H1 (cell line): ENCODE measurements around the gene DNAL4. TPM values are rescaled to one million over a fixed set of nuclear protein-coding genes. Genes with fewer than 3 reads are reported as not detected.

Source experiments
- CTCF ChIA-PET: fragments of 300-600 bp; sonication (Branson Sonifier 250); formaldehyde crosslinking; loops from one replicate; lab custom pipeline; 2021; ENCODE audit not compliant: partially characterized antibody; lab: Charles Lee
- POLR2A ChIA-PET: fragments of 300-600 bp; sonication (Branson Sonifier 250); formaldehyde crosslinking; loops from one replicate; lab custom pipeline; 2021; ENCODE audit warnings: inconsistent platforms; ENCODE audit not compliant: partially characterized antibody; lab: Charles Lee
- DNase-seq, 2 experiments: peaks; one replicate each; pipeline versions ENCODE4 v3.0.0 to v3.0.0-alpha.2; 2010 to 2022; ENCODE audit warnings: low spot score in 2 of 2, low read depth in 1 of 2, mixed read lengths in 1 of 2
- FAIRE-seq: peaks from 2 replicates; lab custom pipeline; 2011; peaks lifted over from hg19 to GRCh38; lab: Jason Lieb, UNC
- H2AFZ ChIP-seq: 2 replicates; pipeline ENCODE4 v1.8.1; 2012; ENCODE audit warnings: low read length, inconsistent platforms
- H2AK5ac ChIP-seq: 2 replicates; pipeline ENCODE4 v1.6.1; 2013; ENCODE audit warnings: low read depth, low read length
- H2BK120ac ChIP-seq: replicated peaks from 2 replicates; pipeline ENCODE3; 2013; ENCODE audit warnings: low read depth, low read length, inconsistent platforms
- H2BK12ac ChIP-seq: 2 replicates; pipeline ENCODE4 v1.6.1; 2013; ENCODE audit warnings: low read depth, low read length
- H2BK15ac ChIP-seq: 2 replicates; pipeline ENCODE4 v1.6.1; 2013; ENCODE audit warnings: low read length
- H2BK20ac ChIP-seq: 2 replicates; pipeline ENCODE4 v1.6.1; 2013; ENCODE audit warnings: low read length
- H2BK5ac ChIP-seq: 2 replicates; pipeline ENCODE4 v1.6.1; 2013; ENCODE audit warnings: low read depth, low read length
- H3K14ac ChIP-seq: 2 replicates; pipeline ENCODE4 v1.6.1; 2013; ENCODE audit warnings: inconsistent platforms; ENCODE audit not compliant: insufficient read length
- H3K18ac ChIP-seq: 2 replicates; pipeline ENCODE4 v1.6.1; 2013; ENCODE audit warnings: low read length; ENCODE audit errors: extremely low read depth
- H3K23ac ChIP-seq: 2 replicates; pipeline ENCODE4 v1.6.1; 2013; ENCODE audit warnings: inconsistent platforms; ENCODE audit not compliant: insufficient read length
- H3K23me2 ChIP-seq: 2 replicates; pipeline ENCODE4 v1.6.1; 2013; ENCODE audit warnings: low read depth, low read length
- H3K27ac ChIP-seq: 2 replicates; pipeline ENCODE4 v1.6.1; 2011; ENCODE audit warnings: low read depth, low read length, inconsistent platforms
- H3K27me3 ChIP-seq, 4 experiments: replicated peaks in 1 of 4; 1 replicate in 1 of 4; 2 replicates in 3 of 4; pipeline versions ENCODE4 v1.6.1 to v1.8.1; 2011 to 2013; ENCODE audit warnings: low read length in 3 of 4, mild to moderate bottlenecking in 3 of 4, inconsistent platforms in 2 of 4, mixed read lengths in 2 of 4, moderate library complexity in 1 of 4; ENCODE audit not compliant: control insufficient read depth in 3 of 4, insufficient read depth in 3 of 4; ENCODE audit errors: extremely low read depth in 1 of 4
- H3K36me3 ChIP-seq, 4 experiments: 2 replicates each; pipeline versions ENCODE4 v1.6.1 to v1.8.1; 2011 to 2013; ENCODE audit warnings: mild to moderate bottlenecking in 4 of 4, low read length in 3 of 4, moderate library complexity in 2 of 4, control low read depth in 1 of 4, inconsistent platforms in 1 of 4; ENCODE audit not compliant: insufficient read depth in 4 of 4, control insufficient read depth in 2 of 4
- H3K4ac ChIP-seq: replicated peaks from 2 replicates; pipeline ENCODE3; 2013; ENCODE audit warnings: low read length, low read depth, mixed read lengths, inconsistent platforms; ENCODE audit not compliant: insufficient read length
- H3K4me1 ChIP-seq, 4 experiments: replicated peaks in 1 of 4; 1 replicate in 1 of 4; 2 replicates in 3 of 4; pipeline versions ENCODE4 v1.6.1 to v1.8.1; 2011 to 2013; ENCODE audit warnings: low read length in 3 of 4, inconsistent platforms in 2 of 4, mixed read lengths in 1 of 4; ENCODE audit not compliant: insufficient read depth in 4 of 4, control insufficient read depth in 3 of 4
- H3K4me2 ChIP-seq, 2 experiments: 2 replicates each; pipeline versions ENCODE4 v1.6.1 to v1.8.1; 2011 to 2013; ENCODE audit warnings: low read depth in 2 of 2, low read length in 2 of 2, control low read depth in 1 of 2, inconsistent platforms in 1 of 2, mild to moderate bottlenecking in 1 of 2; ENCODE audit not compliant: insufficient read depth in 1 of 2
- H3K4me3 ChIP-seq, 4 experiments: fragments of 200-600, 300-600 bp in 1 of 4; sonication (generic), shearing (Covaris generic), sonication (Bioruptor Twin) in 1 of 4; 2 replicates each; pipeline versions ENCODE4 v1.5.1 to v1.8.1; 2011 to 2016; ENCODE audit warnings: low read length in 4 of 4, low read depth in 3 of 4, control low read depth in 2 of 4, inconsistent platforms in 2 of 4, mild to moderate bottlenecking in 2 of 4, mixed read lengths in 1 of 4, moderate library complexity in 1 of 4; ENCODE audit not compliant: insufficient read depth in 2 of 4; ENCODE audit errors: extremely low read depth in 1 of 4
- H3K56ac ChIP-seq: replicated peaks from 2 replicates; pipeline ENCODE3; 2013; ENCODE audit warnings: low read depth, mild to moderate bottlenecking, mixed read lengths, low read length, inconsistent platforms; ENCODE audit not compliant: insufficient read length
- H3K79me1 ChIP-seq: 2 replicates; pipeline ENCODE4 v1.6.1; 2013; ENCODE audit warnings: low read depth, low read length, control low read depth
- H3K79me2 ChIP-seq, 2 experiments: 2 replicates each; pipeline versions ENCODE4 v1.6.1 to v1.8.1; 2012 to 2013; ENCODE audit warnings: low read length in 2 of 2, mild to moderate bottlenecking in 2 of 2, inconsistent platforms in 1 of 2; ENCODE audit not compliant: insufficient read depth in 2 of 2, control insufficient read depth in 1 of 2
- H3K9ac ChIP-seq, 4 experiments: replicated peaks in 1 of 4; 1 replicate in 1 of 4; 2 replicates in 3 of 4; pipeline versions ENCODE4 v1.6.1 to v1.8.1; 2011 to 2013; ENCODE audit warnings: low read depth in 3 of 4, low read length in 3 of 4, control low read depth in 2 of 4, mild to moderate bottlenecking in 2 of 4, moderate library complexity in 2 of 4, inconsistent platforms in 1 of 4; ENCODE audit errors: extremely low read depth in 1 of 4
- H3K9me3 ChIP-seq, 2 experiments: 2 replicates each; pipeline versions ENCODE4 v1.6.1 to v1.8.1; 2012 to 2013; ENCODE audit warnings: mild to moderate bottlenecking in 2 of 2, moderate library complexity in 2 of 2, control low read depth in 1 of 2, inconsistent platforms in 1 of 2, low read depth in 1 of 2, low read length in 1 of 2, mixed read lengths in 1 of 2; ENCODE audit not compliant: insufficient read depth in 2 of 2
- H4K20me1 ChIP-seq, 2 experiments: replicated peaks in 1 of 2; 2 replicates each; pipeline versions ENCODE3 to v1.8.1; 2011 to 2013; ENCODE audit warnings: inconsistent platforms in 2 of 2, low read length in 2 of 2, mild to moderate bottlenecking in 1 of 2; ENCODE audit not compliant: insufficient read depth in 2 of 2, control insufficient read depth in 1 of 2
- H4K5ac ChIP-seq: 2 replicates; pipeline ENCODE4 v1.6.1; 2013; ENCODE audit warnings: low read length, low read depth, mixed read lengths, inconsistent platforms; ENCODE audit not compliant: insufficient read length
- H4K8ac ChIP-seq: 2 replicates; pipeline ENCODE4 v1.8.0; 2013; ENCODE audit warnings: mild to moderate bottlenecking, moderate library complexity, low read length, inconsistent platforms; ENCODE audit not compliant: insufficient read depth; ENCODE audit errors: extremely low read depth
- H4K91ac ChIP-seq: replicated peaks from 2 replicates; pipeline ENCODE3; 2013; ENCODE audit warnings: low read length, mixed read lengths, inconsistent platforms; ENCODE audit not compliant: insufficient read length
- CBX5 ChIP-seq: fragments of 300-800, 300-1000 bp; sonication (generic); IDR thresholded peaks from 2 replicates; pipeline ENCODE4 v1.7.1; 2016; ENCODE audit warnings: antibody characterized with exemption, low read length, low read depth
- CBX8 ChIP-seq: fragments of 300-800, 300-1000 bp; sonication (generic); IDR thresholded peaks from 2 replicates; pipeline ENCODE4 v1.7.1; 2016; ENCODE audit warnings: low read depth, low read length, borderline replicate concordance
- CHD1 ChIP-seq: IDR thresholded peaks from 2 replicates; pipeline ENCODE4 v1.6.1; 2012; ENCODE audit warnings: low read depth, low read length, improper control_type of control experiment
- EP300 ChIP-seq, 2 experiments: IDR thresholded peaks; 1 replicate in 1 of 2; 2 replicates in 1 of 2; pipeline ENCODE4 v1.6.1; 2011 to 2012; ENCODE audit warnings: low read depth in 2 of 2, low read length in 2 of 2, mild to moderate bottlenecking in 2 of 2, borderline replicate concordance in 1 of 2, inconsistent platforms in 1 of 2, moderate library complexity in 1 of 2
- JUN ChIP-seq: IDR thresholded peaks from 2 replicates; pipeline ENCODE4 v1.6.1; 2011; ENCODE audit warnings: low read depth, mild to moderate bottlenecking, improper control_type of control experiment, low read length
- KDM5A ChIP-seq: fragments of 200-600 bp; IDR thresholded peaks from 2 replicates; pipeline ENCODE4 v1.7.1; 2012; ENCODE audit warnings: mild to moderate bottlenecking, low read length, inconsistent platforms, mixed read lengths
- POLR2A ChIP-seq, 2 experiments: IDR thresholded peaks; 1 replicate in 1 of 2; 2 replicates in 1 of 2; pipeline ENCODE4 v1.6.1; 2011; ENCODE audit warnings: low read depth in 2 of 2, low read length in 2 of 2, mild to moderate bottlenecking in 2 of 2; ENCODE audit errors: control extremely low read depth in 1 of 2
- POLR2AphosphoS5 ChIP-seq: IDR thresholded peaks from 2 replicates; pipeline ENCODE4 v1.6.1; 2011; ENCODE audit warnings: low read depth, low read length
- TAF1 ChIP-seq: IDR thresholded peaks from 2 replicates; pipeline ENCODE4 v1.6.1; 2011; ENCODE audit warnings: mild to moderate bottlenecking, low read depth, low read length
- TEAD4 ChIP-seq: IDR thresholded peaks from 2 replicates; pipeline ENCODE4 v1.6.1; 2012; ENCODE audit warnings: low read depth, low read length, inconsistent platforms, mixed read lengths
- USF2 ChIP-seq: IDR thresholded peaks from 2 replicates; pipeline ENCODE4 v1.6.1; 2011; ENCODE audit warnings: low read length, improper control_type of control experiment
- WGBS, 2 experiments: shearing (Covaris generic) in 1 of 2; methylation state at CpG; one replicate each; pipeline versions ENCODE4 v1.1.6 to v1.1.7; 2013 to 2015; ENCODE audit warnings: low lambda C conversion rate in 2 of 2, mixed read lengths in 2 of 2, inconsistent platforms in 1 of 2, low coverage in 1 of 2, missing lambda C conversion rate in 1 of 2; ENCODE audit not compliant: insufficient replicate concordance in 2 of 2, insufficient coverage in 1 of 2, insufficient read length in 1 of 2; ENCODE audit errors: extremely low coverage in 1 of 2, missing lambda C conversion rate in 1 of 2; 5-methylcytosine and 5-hydroxymethylcytosine counted together
- polyA plus RNA-seq, 7 experiments: library from polyadenylated mRNA; depleted of rRNA in 3 of 7; stranded (reverse) in 5 of 7; unstranded in 2 of 7; fragments of >200 nt in 5 of 7; fragments of 200-250 nt in 2 of 7; gene quantifications; 1 replicate in 5 of 7; 2 replicates in 1 of 7; 4 replicates in 1 of 7; pipeline versions ENCODE4 v1.2.1 to v1.2.3, GENCODE V29; 2011 to 2013; ENCODE audit warnings: missing spikeins in 2 of 7, mixed read lengths in 2 of 7
- total RNA-seq: library from RNA; stranded (reverse); fragmentation: NEBNext Ultra II Directional; extraction: Animal tissue kit (Norgen Biotek cat#: 25700); gene quantifications from 2 replicates; pipeline ENCODE4 v1.2.1, GENCODE V29; 2021

The DNAL4 gene
- total and polyA plus RNA-seq, 2 of the 8 experiments (the other 6 are each of a cell fraction or from before 2014, with no cell fraction given), result 8.8 to 14.0 TPM

DNA sequence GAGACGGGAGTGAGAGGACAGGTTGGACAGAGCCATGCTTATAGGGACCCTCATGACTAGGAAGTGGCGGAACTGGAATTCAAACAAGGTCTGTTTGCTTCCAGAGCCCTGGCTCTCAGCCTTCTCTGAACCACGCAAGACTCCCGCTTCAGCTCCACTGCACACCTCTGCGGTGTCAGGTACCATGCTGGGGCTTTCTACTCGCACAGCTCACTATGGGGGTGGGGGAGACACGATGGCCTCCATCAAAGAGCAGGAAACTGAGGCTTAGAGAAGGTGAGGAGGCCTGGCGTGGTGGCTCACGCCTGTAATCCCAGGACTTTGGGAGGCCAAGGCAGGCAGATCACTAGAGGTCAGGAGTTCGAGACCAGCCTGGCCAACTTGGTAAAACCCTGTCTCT lies 52.4 kb downstream of the DNAL4 start:
- Histone ChIP-seq H4K8ac (no peak overlapping the region; the same call in 1 of the 2 replicates), H3K23me2 (no peaks in the 10 kb centered on the region), H2AFZ (no peak overlapping the region), H4K5ac (no peak overlapping the region), H2BK20ac (no peak overlapping the region), H3K9ac (no peak overlapping the region), H3K27ac (no peak overlapping the region), H3K14ac (no peak overlapping the region), H3K4me1 (no peaks in the 10 kb centered on the region), H3K9me3 (no peaks in the 10 kb centered on the region), H2BK12ac (no peak overlapping the region), H3K4me3 (no peak overlapping the region), H4K20me1 (peaks cover 0 to 7% of the 10 kb centered on the region in 2 experiments), H3K4me2 (no peak overlapping the region), H2BK15ac (no peak overlapping the region), H3K27me3 (no peaks in the 10 kb centered on the region), H3K36me3 (peaks cover 0 to 12% (median 8%) of the 10 kb centered on the region in 4 experiments; a peak in 2 of 8 replicates), H2BK120ac (no peak overlapping the region), H2BK5ac (no peak overlapping the region), H4K91ac (no peak overlapping the region), H2AK5ac (no peak overlapping the region), H3K56ac (no peak overlapping the region), H3K79me2 (no peaks in the 10 kb centered on the region), H3K23ac (no peak overlapping the region), H3K79me1 (no peaks in the 10 kb centered on the region)
- FAIRE-seq, result no peak
- DNase-seq, result no peak
- CTCF ChIA-PET, result interaction anchor here (0.6 to 4.4 kb wide), 6 partner anchors 9 to 766 kb away, joined by 3 to 29 read pairs (median 12); no protein-coding TSS in a partner anchor
- TF ChIP-seq JUN (no peak), EP300 (IDR thresholded peaks at IDR 0.05; ENCODE audit: borderline replicate concordance in 1 of 2, low read depth in 2 of 2, low read length in 2 of 2) (no peak), CHD1 (no peak), POLR2A (IDR thresholded peaks at IDR 0.05; ENCODE audit: control extremely low read depth in 1 of 2, low read depth in 2 of 2, low read length in 2 of 2) (no peak), CBX5 (no peak), KDM5A (no peak), POLR2AphosphoS5 (no peak), CBX8 (no peak), USF2 (no peak), TAF1 (no peak), TEAD4 (no peak)
- TF ChIP-seq, all 59 proteins: peak for 0
- POLR2A ChIA-PET, result interaction anchor here (0.6 to 13.2 kb wide), 6 partner anchors 9 to 27 kb away, joined by 3 to 112 read pairs (median 10); partner anchors contain the start of gene SUN2
- Histone ChIP-seq H3K18ac (no peak overlapping the region), H3K4ac (no peak overlapping the region)
- 90% methylated on average over 10 of the region's 10 CpGs; no CpG with 5 or more reads in 1 of the 2 experiments for WGBS, 2 experiments
